OCI-LY7 (cell line): Measurements from ENCODE around the gene MAN1B1.

Source experiments
- EZH2phosphoT487 ChIP-seq: fragments of 200-600 bp; sonication (generic); IDR thresholded peaks from 2 replicates; pipeline ENCODE4 v1.6.1; 2018; ENCODE audit warnings: low read depth, borderline replicate concordance, mild to moderate bottlenecking, mixed run types, antibody characterized with exemption, low read length, moderate library complexity, mixed read lengths
- TF ChIP-seq, protein P1 (sequence below): fragments of 200-600 bp; sonication (generic); conservative IDR thresholded peaks from 2 replicates; pipeline ENCODE4 v1.5.1; 2014; ENCODE audit warnings: mild to moderate bottlenecking, antibody characterized with exemption, low read length, moderate library complexity, mixed read lengths

DNA sequence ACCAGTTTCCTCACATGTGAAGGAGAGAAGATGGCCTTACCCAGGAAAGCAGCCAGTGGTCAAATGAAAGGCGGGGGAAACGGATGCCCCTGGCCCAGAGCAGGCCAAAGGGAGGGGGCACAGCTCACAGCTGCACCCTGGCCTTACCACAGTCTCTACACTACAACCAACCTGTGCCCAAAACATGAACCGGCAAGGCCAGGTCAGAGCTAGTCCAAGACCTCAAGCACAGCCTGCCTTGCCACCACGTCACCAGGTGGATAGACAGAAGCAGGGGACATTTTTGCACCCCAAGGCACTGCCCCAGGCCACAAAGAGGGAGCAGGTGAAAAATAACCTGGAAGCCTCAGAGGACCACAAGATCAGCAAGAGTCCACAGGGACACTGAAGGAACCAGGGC lies 56.7 kb downstream of the MAN1B1 start:
- TF ChIP-seq, protein P1, sequence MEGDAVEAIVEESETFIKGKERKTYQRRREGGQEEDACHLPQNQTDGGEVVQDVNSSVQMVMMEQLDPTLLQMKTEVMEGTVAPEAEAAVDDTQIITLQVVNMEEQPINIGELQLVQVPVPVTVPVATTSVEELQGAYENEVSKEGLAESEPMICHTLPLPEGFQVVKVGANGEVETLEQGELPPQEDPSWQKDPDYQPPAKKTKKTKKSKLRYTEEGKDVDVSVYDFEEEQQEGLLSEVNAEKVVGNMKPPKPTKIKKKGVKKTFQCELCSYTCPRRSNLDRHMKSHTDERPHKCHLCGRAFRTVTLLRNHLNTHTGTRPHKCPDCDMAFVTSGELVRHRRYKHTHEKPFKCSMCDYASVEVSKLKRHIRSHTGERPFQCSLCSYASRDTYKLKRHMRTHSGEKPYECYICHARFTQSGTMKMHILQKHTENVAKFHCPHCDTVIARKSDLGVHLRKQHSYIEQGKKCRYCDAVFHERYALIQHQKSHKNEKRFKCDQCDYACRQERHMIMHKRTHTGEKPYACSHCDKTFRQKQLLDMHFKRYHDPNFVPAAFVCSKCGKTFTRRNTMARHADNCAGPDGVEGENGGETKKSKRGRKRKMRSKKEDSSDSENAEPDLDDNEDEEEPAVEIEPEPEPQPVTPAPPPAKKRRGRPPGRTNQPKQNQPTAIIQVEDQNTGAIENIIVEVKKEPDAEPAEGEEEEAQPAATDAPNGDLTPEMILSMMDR: no peak
- no peak for TF ChIP-seq EZH2phosphoT487
